BLaER1 (cell line): ENCODE results near the gene CDCA8.
A peak's percentile ranks its signal among the peaks of the same experiment; 100 is the strongest.

Experiments
- H3K27ac ChIP-seq: shearing (Covaris generic); formaldehyde crosslinking; 2 replicates; pipeline ENCODE4 v1.8.1; 2022
- H3K27me3 ChIP-seq: shearing (Covaris generic); formaldehyde crosslinking; 2 replicates; pipeline ENCODE4 v1.8.1; 2022
- H3K36me3 ChIP-seq: shearing (Covaris generic); formaldehyde crosslinking; 2 replicates; pipeline ENCODE4 v1.8.1; 2022
- H3K4me1 ChIP-seq: shearing (Covaris generic); formaldehyde crosslinking; 2 replicates; pipeline ENCODE4 v1.8.1; 2022
- H3K4me2 ChIP-seq: shearing (Covaris generic); formaldehyde crosslinking; 2 replicates; pipeline ENCODE4 v1.8.1; 2022
- H3K4me3 ChIP-seq: shearing (Covaris generic); formaldehyde crosslinking; 2 replicates; pipeline ENCODE4 v1.8.1; 2022
- H3K9ac ChIP-seq: shearing (Covaris generic); formaldehyde crosslinking; 2 replicates; pipeline ENCODE4 v1.8.1; 2022
- H3K9me3 ChIP-seq: shearing (Covaris generic); formaldehyde crosslinking; 2 replicates; pipeline ENCODE4 v1.8.1; 2022
- H4K20me1 ChIP-seq: shearing (Covaris generic); formaldehyde crosslinking; 2 replicates; pipeline ENCODE4 v1.8.1; 2022
- Cebpa-rat ChIP-seq: shearing (Covaris generic); IDR thresholded peaks from 2 replicates; pipeline ENCODE4 v1.8.1; 2022

CDCA8 gene

DNA sequence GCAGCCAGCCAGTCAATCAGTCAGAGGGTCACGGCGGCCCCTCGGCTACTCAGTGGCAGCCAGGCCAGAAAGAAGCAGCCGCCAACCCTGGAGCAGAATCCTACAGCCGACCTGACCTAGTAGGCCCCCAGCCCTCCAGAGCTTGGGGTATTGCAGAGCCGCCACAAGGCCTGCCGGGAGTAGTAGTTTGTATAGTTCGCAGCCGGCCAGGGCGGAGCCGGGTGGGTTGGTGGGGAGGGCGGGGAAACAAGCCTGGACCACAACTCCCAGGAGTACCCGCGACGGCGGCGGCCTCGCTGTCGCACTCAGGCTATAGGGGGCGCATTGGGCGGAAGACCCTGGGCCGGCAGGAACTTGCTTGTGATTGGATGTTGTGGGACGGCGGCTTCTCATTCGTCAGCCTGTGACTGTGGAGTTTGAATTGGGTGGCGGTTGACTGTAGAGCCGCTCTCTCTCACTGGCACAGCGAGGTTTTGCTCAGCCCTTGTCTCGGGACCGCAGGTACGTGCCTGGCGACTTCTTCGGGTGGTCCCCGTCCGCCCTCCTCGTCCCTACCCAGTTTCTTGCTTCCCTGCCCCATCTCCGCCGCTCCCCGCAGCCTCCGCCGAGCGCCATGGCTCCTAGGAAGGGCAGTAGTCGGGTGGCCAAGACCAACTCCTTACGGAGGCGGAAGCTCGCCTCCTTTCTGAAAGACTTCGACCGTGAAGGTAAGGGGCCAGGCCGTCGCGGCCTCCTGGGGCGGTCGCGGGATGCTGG lies at the start of gene CDCA8:
Gene CDCA8 (plus strand): TSS at position 439 of the 756 bp plus-strand sequence. CDS start 175 bp downstream, at position 614.
- Histone ChIP-seq H4K20me1 (peaks cover 13% of the 10 kb centered on the region), H3K27ac (peak within 1 kb of the TSS; percentile 88), H3K27me3 (no peaks in the 10 kb centered on the region), H3K4me2 (peak within 1 kb of the TSS; percentile 99), H3K4me1 (peaks cover 41% of the 10 kb centered on the region), H3K9ac (peak within 1 kb of the TSS; percentile 88), H3K36me3 (peaks cover 47% of the 10 kb centered on the region), H3K9me3 (no peaks in the 10 kb centered on the region), H3K4me3 (peak within 1 kb of the TSS; percentile 90)
- no peak for TF ChIP-seq Cebpa-rat

DNA sequence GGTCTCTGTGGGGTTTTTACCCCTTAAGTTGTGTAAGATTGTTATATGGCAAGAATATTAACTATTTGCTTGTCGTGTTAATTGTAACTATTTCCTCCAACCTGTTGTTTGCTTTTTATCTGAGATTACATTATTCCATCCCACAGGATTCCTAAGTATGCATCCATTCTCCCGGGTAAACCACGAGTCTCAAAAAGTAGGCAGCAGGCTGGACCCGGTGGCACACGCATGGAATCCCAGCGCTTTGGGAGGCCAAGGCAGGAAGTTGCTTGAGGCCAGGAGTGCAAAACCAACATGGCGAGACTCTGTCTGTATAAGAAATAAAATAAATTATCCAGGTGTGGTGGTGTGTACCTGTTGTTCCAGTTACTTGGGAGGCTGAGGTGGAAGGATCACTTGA lies 45.0 kb upstream of the CDCA8 start:
- TF ChIP-seq Cebpa-rat: no peak
- Histone ChIP-seq H4K20me1 (no peaks in the 10 kb centered on the region), H3K36me3 (no peaks in the 10 kb centered on the region), H3K4me2 (no peak overlapping the region), H3K27ac (no peak overlapping the region), H3K4me1 (no peaks in the 10 kb centered on the region), H3K9me3 (peaks cover 4% of the 10 kb centered on the region; the same call in 1 of the 2 replicates), H3K27me3 (no peaks in the 10 kb centered on the region), H3K9ac (no peak overlapping the region), H3K4me3 (no peak overlapping the region)

GRCh38 chr1:37650173-37650572 lies 42.1 kb upstream of the CDCA8 start:
- no peaks in the 10 kb centered on the region for H3K4me1 ChIP-seq
- no peak overlapping the region for H3K4me2 ChIP-seq
- H4K20me1 ChIP-seq: no peaks in the 10 kb centered on the region
- H3K9me3 ChIP-seq: no peaks in the 10 kb centered on the region
- H3K9ac ChIP-seq: no peak overlapping the region
- TF ChIP-seq Cebpa-rat: no peak
- no peak overlapping the region for H3K4me3 ChIP-seq
- H3K36me3 ChIP-seq: no peaks in the 10 kb centered on the region
- no peak overlapping the region for H3K27ac ChIP-seq
- H3K27me3 ChIP-seq: no peaks in the 10 kb centered on the region

- no peak for TF ChIP-seq Cebpa-rat
- H3K27me3 ChIP-seq: no peaks in the 10 kb centered on the region
- no peaks in the 10 kb centered on the region for H3K4me1 ChIP-seq
- H3K27ac ChIP-seq: no peak overlapping the region
- H4K20me1 ChIP-seq: no peaks in the 10 kb centered on the region
- no peak overlapping the region for H3K4me2 ChIP-seq
- H3K36me3 ChIP-seq: no peaks in the 10 kb centered on the region
- H3K9ac ChIP-seq: no peak overlapping the region
- H3K9me3 ChIP-seq: no peaks in the 10 kb centered on the region
- H3K4me3 ChIP-seq: no peak overlapping the region
Measured at GRCh38 chr1:37650721-37651120, 41.6 kb upstream of the CDCA8 start.

DNA sequence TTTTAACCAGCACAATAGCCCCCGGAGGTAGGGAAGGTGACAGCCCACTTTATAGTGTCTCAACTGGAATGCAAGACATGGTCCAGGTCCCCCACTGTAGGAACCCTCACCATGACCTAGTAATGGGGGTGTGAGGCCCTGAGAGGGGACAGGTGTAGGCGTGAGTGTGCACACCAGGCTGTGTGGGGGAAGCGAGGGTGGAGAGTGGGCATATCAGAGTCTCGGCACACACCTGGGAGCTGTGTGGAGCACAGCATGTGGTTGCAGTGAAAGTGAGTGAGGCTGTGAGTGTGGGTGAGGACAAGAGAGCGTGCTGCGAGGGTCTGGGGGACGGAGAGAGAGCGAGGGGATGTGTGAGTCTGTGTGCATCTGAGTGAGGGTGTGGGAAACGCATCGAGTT lies 40.5 kb upstream of the CDCA8 start:
- Histone ChIP-seq H3K36me3 (no peaks in the 10 kb centered on the region), H3K9ac (no peak overlapping the region), H3K27me3 (no peaks in the 10 kb centered on the region), H3K4me1 (0 out of 2 replicates have a peak, but pooled peaks cover under 1% of the 10 kb centered on the region), H3K9me3 (no peaks in the 10 kb centered on the region), H3K27ac (no peak overlapping the region), H3K4me3 (no peak overlapping the region), H4K20me1 (no peaks in the 10 kb centered on the region), H3K4me2 (no peak overlapping the region)
- no peak for TF ChIP-seq Cebpa-rat

GRCh38 chr1:37652976-37653375 lies 39.3 kb upstream of the CDCA8 start:
- Histone ChIP-seq H3K9me3 (no peaks in the 10 kb centered on the region), H3K4me1 (0 out of 2 replicates have a peak, but pooled peaks cover 5% of the 10 kb centered on the region), H3K27me3 (no peaks in the 10 kb centered on the region), H3K4me3 (no peak overlapping the region), H3K27ac (no peak overlapping the region), H3K36me3 (no peaks in the 10 kb centered on the region), H4K20me1 (no peaks in the 10 kb centered on the region), H3K4me2 (no peak overlapping the region), H3K9ac (no peak overlapping the region)
- no peak for TF ChIP-seq Cebpa-rat

- no peaks in the 10 kb centered on the region for H3K36me3 ChIP-seq
- TF ChIP-seq Cebpa-rat: no peak
- H3K9me3 ChIP-seq: no peaks in the 10 kb centered on the region
- H4K20me1 ChIP-seq: no peaks in the 10 kb centered on the region
- no peak overlapping the region for H3K4me2 ChIP-seq
- no peaks in the 10 kb centered on the region for H3K27me3 ChIP-seq
- H3K27ac ChIP-seq: no peak overlapping the region
- H3K4me1 ChIP-seq: 0 out of 2 replicates have a peak, but pooled peaks cover 5% of the 10 kb centered on the region
- no peak overlapping the region for H3K4me3 ChIP-seq
- H3K9ac ChIP-seq: no peak overlapping the region
Measured at GRCh38 chr1:37653906-37654305, 38.4 kb upstream of the CDCA8 start.

GRCh38 chr1:37655274-37655673 lies 37.0 kb upstream of the CDCA8 start:
- no peak overlapping the region for H3K4me2 ChIP-seq
- H3K9ac ChIP-seq: no peak overlapping the region
- TF ChIP-seq Cebpa-rat: no peak

GRCh38 chr1:37656026-37656425 lies 36.3 kb upstream of the CDCA8 start:
- H3K9me3 ChIP-seq: no peaks in the 10 kb centered on the region
- H3K27me3 ChIP-seq: no peaks in the 10 kb centered on the region
- H3K4me2 ChIP-seq: no peak overlapping the region
- no peak overlapping the region for H3K9ac ChIP-seq
- H3K36me3 ChIP-seq: no peaks in the 10 kb centered on the region
- no peak for TF ChIP-seq Cebpa-rat
- H3K4me3 ChIP-seq: no peak overlapping the region
- no peaks in the 10 kb centered on the region for H4K20me1 ChIP-seq
- H3K4me1 ChIP-seq: 0 out of 2 replicates have a peak, but pooled peaks cover 5% of the 10 kb centered on the region
- H3K27ac ChIP-seq: no peak overlapping the region

More at GRCh38 chr1:37655274-37655673, 37.0 kb upstream of the CDCA8 start:
- no peaks in the 10 kb centered on the region for H4K20me1 ChIP-seq
- H3K36me3 ChIP-seq: no peaks in the 10 kb centered on the region
- no peak overlapping the region for H3K27ac ChIP-seq
- H3K4me1 ChIP-seq: 0 out of 2 replicates have a peak, but pooled peaks cover 5% of the 10 kb centered on the region
- no peaks in the 10 kb centered on the region for H3K27me3 ChIP-seq
- no peaks in the 10 kb centered on the region for H3K9me3 ChIP-seq
- H3K4me3 ChIP-seq: no peak overlapping the region

DNA sequence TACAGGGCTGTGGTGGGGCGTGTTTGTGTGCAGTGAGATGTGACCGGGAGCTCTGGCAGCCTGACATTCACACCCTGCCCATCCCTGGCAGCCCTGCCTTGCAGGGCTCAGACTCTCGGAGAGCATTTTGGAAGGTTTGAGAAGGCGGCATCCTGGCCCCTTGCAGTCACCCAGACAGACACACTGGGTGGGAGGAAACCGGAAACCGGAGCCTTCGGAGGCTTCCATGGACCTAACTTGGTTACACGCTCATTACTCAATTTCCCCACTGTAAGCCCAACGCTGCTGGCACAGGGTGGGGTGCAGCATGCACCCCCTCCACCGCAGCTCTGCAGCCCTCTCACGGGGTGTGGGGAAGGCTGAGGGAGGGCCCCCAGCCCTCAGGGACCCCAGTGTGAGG lies 35.4 kb upstream of the CDCA8 start:
- H3K4me1 ChIP-seq: peaks cover 10% of the 10 kb centered on the region
- no peak overlapping the region for H3K4me3 ChIP-seq
- H3K27ac ChIP-seq: no peak overlapping the region
- no peaks in the 10 kb centered on the region for H3K9me3 ChIP-seq
- H3K4me2 ChIP-seq: no peak overlapping the region
- H4K20me1 ChIP-seq: no peaks in the 10 kb centered on the region
- no peaks in the 10 kb centered on the region for H3K36me3 ChIP-seq
- no peak overlapping the region for H3K9ac ChIP-seq
- TF ChIP-seq Cebpa-rat: no peak
- H3K27me3 ChIP-seq: no peaks in the 10 kb centered on the region
